ENCODE results near the gene SH3BP2. TPM values are rescaled to one million over a fixed set of nuclear protein-coding genes. Genes with fewer than 3 reads are reported as not detected.

SH3BP2 gene
- polyA plus RNA-seq, 1 donor from 2014 or later: 87.9 TPM

DNA sequence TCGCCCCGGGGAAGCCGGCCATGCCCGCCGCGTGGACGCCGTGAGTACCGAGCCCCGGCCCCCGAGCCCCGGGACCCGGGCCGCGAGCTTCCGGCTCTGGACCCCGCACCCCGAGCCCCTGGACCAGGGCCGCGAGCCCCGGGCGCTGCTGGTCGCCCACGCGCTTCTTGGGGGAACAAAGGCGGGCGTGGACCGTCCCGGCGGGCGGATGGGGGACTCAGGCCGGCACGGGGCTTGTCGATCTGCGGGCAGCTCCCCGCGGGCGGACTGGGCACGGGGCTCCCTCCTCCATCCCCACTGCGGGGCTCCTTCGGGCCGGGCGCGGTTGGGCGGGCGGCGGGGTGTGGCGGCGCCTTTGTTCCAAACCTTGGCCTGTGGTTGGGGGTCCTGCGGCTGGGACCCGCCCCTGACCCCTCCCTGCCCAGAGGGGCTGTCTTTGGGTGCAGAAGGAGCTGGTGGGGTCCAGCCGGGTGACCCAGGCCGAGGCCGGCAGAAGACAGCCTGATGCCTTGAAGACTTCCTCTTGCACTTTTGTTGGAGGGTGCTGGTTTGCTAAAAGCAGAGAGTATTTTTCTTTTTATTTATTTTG lies 25.6 kb downstream of the SH3BP2 start:
- TF ChIP-seq MXI1 (conservative IDR thresholded peaks at IDR 0.05; ENCODE audit: poor library complexity, severe bottlenecking): peak; percentile 40
- TF ChIP-seq EZH2 (IDR thresholded peaks at IDR 0.05; ENCODE audit: borderline replicate concordance, insufficient read depth, low read length, poor library complexity, severe bottlenecking): no peak
- no peak for TF ChIP-seq EP300 (conservative IDR thresholded peaks at IDR 0.05; ENCODE audit: poor library complexity, severe bottlenecking)
- peak overlapping the region; percentile 52 for H3K27ac ChIP-seq (ENCODE audit: low read length)
- H3K27me3 ChIP-seq (ENCODE audit: insufficient read depth, low read depth, low read length): no peaks in the 10 kb centered on the region
- H3K9me3 ChIP-seq (ENCODE audit: low read length): no peaks in the 10 kb centered on the region
- peaks cover 20% of the 10 kb centered on the region for H3K79me2 ChIP-seq (replicated peaks; ENCODE audit: insufficient read depth, low read length)
- peak overlapping the region; percentile 92 for H3K9ac ChIP-seq (ENCODE audit: low read length)
- H3K4me3 ChIP-seq (ENCODE audit: low read length): peak overlapping the region; percentile 85
- H2AFZ ChIP-seq (ENCODE audit: low read depth, low read length): peak overlapping the region; percentile 56
- H3F3A ChIP-seq (ENCODE audit: insufficient read depth, low read length, poor library complexity, severe bottlenecking): no peaks in the 10 kb centered on the region
- H3K36me3 ChIP-seq (ENCODE audit: insufficient read depth, low read length): no peaks in the 10 kb centered on the region
- peak overlapping the region; percentile 82 for H3K4me2 ChIP-seq (ENCODE audit: low read length)
- no peaks in the 10 kb centered on the region for H4K20me1 ChIP-seq (ENCODE audit: insufficient read depth)
- no peaks in the 10 kb centered on the region for H3K9me2 ChIP-seq (ENCODE audit: insufficient read depth, low read length)

GRCh38 chr4:2819244-2820215 lies 26.6 kb downstream of the SH3BP2 start:
- Histone ChIP-seq H3K9me2 (ENCODE audit: insufficient read depth, low read length) (no peaks in the 10 kb centered on the region), H3K9me3 (ENCODE audit: low read length) (no peaks in the 10 kb centered on the region), H3K27me3 (ENCODE audit: insufficient read depth, low read depth, low read length) (no peaks in the 10 kb centered on the region), H3K79me2 (replicated peaks; ENCODE audit: insufficient read depth, low read length) (peaks cover 20% of the 10 kb centered on the region), H3K36me3 (ENCODE audit: insufficient read depth, low read length) (no peaks in the 10 kb centered on the region), H3K27ac (ENCODE audit: low read length) (no peak overlapping the region), H3K4me2 (ENCODE audit: low read length) (peak overlapping the region; percentile 82), H3K9ac (ENCODE audit: low read length) (peak overlapping the region; percentile 92), H2AFZ (ENCODE audit: low read depth, low read length) (no peak overlapping the region), H3K4me3 (ENCODE audit: low read length) (peak overlapping the region; percentile 85), H4K20me1 (ENCODE audit: insufficient read depth) (no peaks in the 10 kb centered on the region), H3F3A (ENCODE audit: insufficient read depth, low read length, poor library complexity, severe bottlenecking) (no peaks in the 10 kb centered on the region)
- TF ChIP-seq TAF1 (IDR thresholded peaks at IDR 0.05; ENCODE audit: low read depth): no peak
- TF ChIP-seq MXI1 (conservative IDR thresholded peaks at IDR 0.05; ENCODE audit: poor library complexity, severe bottlenecking): no peak
- TF ChIP-seq, protein P1, sequence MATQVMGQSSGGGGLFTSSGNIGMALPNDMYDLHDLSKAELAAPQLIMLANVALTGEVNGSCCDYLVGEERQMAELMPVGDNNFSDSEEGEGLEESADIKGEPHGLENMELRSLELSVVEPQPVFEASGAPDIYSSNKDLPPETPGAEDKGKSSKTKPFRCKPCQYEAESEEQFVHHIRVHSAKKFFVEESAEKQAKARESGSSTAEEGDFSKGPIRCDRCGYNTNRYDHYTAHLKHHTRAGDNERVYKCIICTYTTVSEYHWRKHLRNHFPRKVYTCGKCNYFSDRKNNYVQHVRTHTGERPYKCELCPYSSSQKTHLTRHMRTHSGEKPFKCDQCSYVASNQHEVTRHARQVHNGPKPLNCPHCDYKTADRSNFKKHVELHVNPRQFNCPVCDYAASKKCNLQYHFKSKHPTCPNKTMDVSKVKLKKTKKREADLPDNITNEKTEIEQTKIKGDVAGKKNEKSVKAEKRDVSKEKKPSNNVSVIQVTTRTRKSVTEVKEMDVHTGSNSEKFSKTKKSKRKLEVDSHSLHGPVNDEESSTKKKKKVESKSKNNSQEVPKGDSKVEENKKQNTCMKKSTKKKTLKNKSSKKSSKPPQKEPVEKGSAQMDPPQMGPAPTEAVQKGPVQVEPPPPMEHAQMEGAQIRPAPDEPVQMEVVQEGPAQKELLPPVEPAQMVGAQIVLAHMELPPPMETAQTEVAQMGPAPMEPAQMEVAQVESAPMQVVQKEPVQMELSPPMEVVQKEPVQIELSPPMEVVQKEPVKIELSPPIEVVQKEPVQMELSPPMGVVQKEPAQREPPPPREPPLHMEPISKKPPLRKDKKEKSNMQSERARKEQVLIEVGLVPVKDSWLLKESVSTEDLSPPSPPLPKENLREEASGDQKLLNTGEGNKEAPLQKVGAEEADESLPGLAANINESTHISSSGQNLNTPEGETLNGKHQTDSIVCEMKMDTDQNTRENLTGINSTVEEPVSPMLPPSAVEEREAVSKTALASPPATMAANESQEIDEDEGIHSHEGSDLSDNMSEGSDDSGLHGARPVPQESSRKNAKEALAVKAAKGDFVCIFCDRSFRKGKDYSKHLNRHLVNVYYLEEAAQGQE (IDR thresholded peaks at IDR 0.05; ENCODE audit: borderline replicate concordance): no peak
- TF ChIP-seq RAD21 (conservative IDR thresholded peaks at IDR 0.05): no peak
- no peak for TF ChIP-seq POLR2AphosphoS5 (IDR thresholded peaks at IDR 0.05)
- no peak for TF ChIP-seq EZH2 (IDR thresholded peaks at IDR 0.05; ENCODE audit: borderline replicate concordance, insufficient read depth, low read length, poor library complexity, severe bottlenecking)
- TF ChIP-seq CTCF (IDR thresholded peaks at IDR 0.05; ENCODE audit: poor library complexity, severe bottlenecking): no peak
- no peak for TF ChIP-seq SMC3 (conservative IDR thresholded peaks at IDR 0.05; ENCODE audit: poor library complexity)
- TF ChIP-seq EP300 (conservative IDR thresholded peaks at IDR 0.05; ENCODE audit: poor library complexity, severe bottlenecking): no peak

All from neural cell (in vitro differentiated cells).